Mesodermal cell (in vitro differentiated cells): ENCODE results near the gene FAM237B.

Source experiments
- H3K27ac ChIP-seq: 2 replicates; pipeline ENCODE4 v1.7.0; 2013; ENCODE audit warnings: mild to moderate bottlenecking, low read depth, low read length, moderate library complexity; ENCODE audit not compliant: severe bottlenecking
- H3K36me3 ChIP-seq: 2 replicates; pipeline ENCODE4 v1.7.1; 2013; ENCODE audit warnings: mild to moderate bottlenecking, low read length, moderate library complexity; ENCODE audit not compliant: control insufficient read depth, insufficient read depth
- H3K4me1 ChIP-seq: one replicate; pipeline ENCODE4 v1.7.1; 2013; ENCODE audit warnings: mild to moderate bottlenecking, low read length; ENCODE audit not compliant: insufficient read depth, control insufficient read depth, poor library complexity, severe bottlenecking
- H3K4me3 ChIP-seq: 2 replicates; pipeline ENCODE4 v1.7.0; 2013; ENCODE audit warnings: low read length, control low read depth, mild to moderate bottlenecking; ENCODE audit not compliant: insufficient read depth, poor library complexity, severe bottlenecking; ENCODE audit errors: extremely low read depth
- H3K9me3 ChIP-seq: 2 replicates; pipeline ENCODE4 v1.7.1; 2013; ENCODE audit warnings: mild to moderate bottlenecking, low read length, moderate library complexity; ENCODE audit not compliant: control insufficient read depth
- WGBS, 2 experiments: methylation state at CpG; one replicate each; pipeline ENCODE4 v1.1.5; 2013; ENCODE audit warnings: missing lambda C conversion rate in 2 of 2; ENCODE audit not compliant: insufficient coverage in 2 of 2; 5-methylcytosine and 5-hydroxymethylcytosine counted together

Gene FAM237B

DNA sequence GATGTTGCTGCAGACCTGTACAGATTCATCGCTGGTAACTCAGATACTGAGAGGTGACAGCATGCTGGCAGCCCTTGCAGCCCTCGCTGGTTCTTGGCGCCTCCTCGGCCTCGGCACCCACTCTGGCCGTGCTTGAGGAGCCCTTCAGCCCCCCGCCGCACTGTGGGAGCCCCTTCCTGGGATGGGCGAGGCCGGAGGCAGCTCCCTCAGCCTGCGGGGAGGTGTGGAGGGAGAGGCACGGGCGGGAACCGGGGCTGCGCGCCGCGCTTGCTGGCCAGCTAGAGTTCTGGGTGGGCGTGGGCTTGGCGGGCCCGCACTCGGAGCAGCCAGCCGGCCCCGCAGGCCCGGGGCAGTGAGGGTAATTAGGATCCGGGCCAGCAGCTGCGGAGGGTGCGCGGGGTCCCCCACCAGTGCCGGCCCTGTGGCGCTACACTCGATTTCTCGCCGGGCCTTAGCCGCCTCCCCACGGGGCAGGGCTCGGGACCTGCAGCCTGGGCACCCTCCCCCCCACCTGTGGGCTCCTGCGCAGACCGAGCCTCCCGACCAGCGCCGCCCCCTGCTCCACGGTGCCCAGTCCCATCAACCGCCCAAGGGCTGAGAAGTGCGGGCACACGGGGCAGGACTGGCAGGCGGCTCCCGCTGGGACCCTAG lies 13.2 kb upstream of the FAM237B start:
- Histone ChIP-seq H3K36me3 (no peaks in the 10 kb centered on the region), H3K4me3 (no peak overlapping the region), H3K4me1 (no peaks in the 10 kb centered on the region), H3K9me3 (no peaks in the 10 kb centered on the region), H3K27ac (no peak overlapping the region)
- 97 to 99% methylated on average over 30 to 33 of the region's 48 CpGs for WGBS, 2 experiments

DNA sequence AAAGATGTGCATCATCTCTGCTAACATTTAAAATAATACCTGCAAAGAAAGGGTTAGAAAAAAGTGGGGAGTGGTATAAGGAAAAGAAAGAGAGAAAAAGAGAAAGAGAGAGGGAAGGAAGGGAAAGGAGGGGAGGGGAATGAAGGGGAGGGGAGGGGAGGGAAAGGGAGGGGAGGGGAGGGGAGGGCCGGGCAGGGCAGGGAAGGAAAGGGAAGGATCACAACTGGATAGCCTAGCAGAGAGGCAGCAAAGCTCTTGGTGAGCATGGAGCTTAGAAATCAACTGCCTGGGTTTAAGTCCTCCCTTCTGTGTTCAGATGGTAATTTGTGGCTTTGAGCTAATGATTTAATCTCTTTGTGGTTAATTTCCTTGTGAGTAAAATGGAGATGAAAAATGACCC lies 5.4 kb upstream of the FAM237B start:
- H3K4me3 ChIP-seq = no peak overlapping the region
- WGBS, 2 experiments = 50% methylated on average over 1 of the region's 1 CpG; no CpG with 5 or more reads in 1 of the 2 experiments
- no peaks in the 10 kb centered on the region for H3K9me3 ChIP-seq
- no peaks in the 10 kb centered on the region for H3K4me1 ChIP-seq
- no peaks in the 10 kb centered on the region for H3K36me3 ChIP-seq
- H3K27ac ChIP-seq = no peak overlapping the region

DNA sequence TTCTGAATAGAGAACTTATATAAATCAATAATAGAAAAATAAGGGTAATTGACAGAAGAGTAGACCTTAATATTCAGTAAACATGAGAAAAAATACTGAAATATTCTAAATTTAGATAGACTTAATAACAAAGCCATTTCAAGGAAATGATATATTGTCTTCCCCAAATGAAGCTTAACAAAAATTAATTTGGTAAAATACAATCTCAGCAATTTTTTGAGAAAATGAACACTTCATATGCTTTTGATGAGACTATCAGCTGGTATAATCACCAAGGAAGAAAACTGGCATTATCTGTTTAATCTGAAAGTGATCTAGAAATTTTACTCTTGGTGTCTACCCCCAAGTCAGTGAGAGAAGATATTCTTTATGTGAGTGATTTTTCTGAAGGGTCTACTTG lies 1.7 kb upstream of the FAM237B start:
- Histone ChIP-seq H3K4me3 (no peak overlapping the region), H3K27ac (no peak overlapping the region)

DNA sequence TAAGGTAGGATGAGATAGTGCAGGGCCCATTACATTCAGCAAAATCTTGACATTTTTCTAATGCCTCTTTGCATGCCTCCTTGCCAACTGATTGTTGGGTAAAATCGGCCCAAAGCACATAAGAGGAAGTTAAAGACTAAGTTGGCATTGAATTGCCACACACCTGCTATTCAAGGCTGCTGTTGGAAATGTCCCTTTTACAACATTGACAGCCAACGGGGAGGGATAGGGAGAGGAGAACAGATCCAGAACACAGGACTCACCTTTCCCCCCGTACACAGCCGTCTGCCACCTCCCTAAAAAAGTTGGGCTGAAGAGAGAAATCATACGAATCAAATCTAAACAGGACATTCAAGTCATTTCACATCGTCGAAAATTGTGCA lies 695 bp downstream of the FAM237B start:
- H3K4me1 ChIP-seq = no peaks in the 10 kb centered on the region
- no peak overlapping the region for H3K4me3 ChIP-seq
- 0 to 63% methylated on average over 1 to 5 of the region's 7 CpGs for WGBS, 2 experiments
- H3K9me3 ChIP-seq = no peaks in the 10 kb centered on the region
- H3K36me3 ChIP-seq = no peaks in the 10 kb centered on the region
- no peak overlapping the region for H3K27ac ChIP-seq

More for the DNA sequence above, 1.7 kb upstream of the FAM237B start:
- no peaks in the 10 kb centered on the region for H3K9me3 ChIP-seq
- H3K36me3 ChIP-seq = no peaks in the 10 kb centered on the region
- H3K4me1 ChIP-seq = no peaks in the 10 kb centered on the region

DNA sequence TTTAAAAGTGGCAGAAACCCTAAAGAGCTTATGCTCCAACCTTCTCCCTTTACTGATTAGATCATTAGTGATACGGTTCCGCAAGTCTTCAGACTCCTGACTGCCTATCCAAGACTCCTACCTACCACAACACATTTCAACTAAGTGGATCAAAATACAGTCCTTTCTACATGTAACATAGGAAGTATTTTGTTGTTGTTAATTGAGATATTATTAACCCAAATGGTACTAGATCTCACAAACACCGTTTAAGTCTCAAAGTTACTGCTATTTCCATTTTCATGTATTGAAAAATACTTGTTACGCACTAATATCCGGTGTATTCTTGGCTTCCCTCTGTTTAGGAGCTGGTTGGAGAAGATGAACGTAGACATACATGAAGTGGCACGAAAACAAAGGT lies 1.1 kb downstream of the FAM237B start:
- no peaks in the 10 kb centered on the region for H3K4me1 ChIP-seq
- WGBS, 2 experiments = 94 to 100% methylated on average over 1 to 2 of the region's 7 CpGs
- H3K27ac ChIP-seq = no peak overlapping the region
- no peak overlapping the region for H3K4me3 ChIP-seq
- H3K9me3 ChIP-seq = no peaks in the 10 kb centered on the region
- H3K36me3 ChIP-seq = no peaks in the 10 kb centered on the region

DNA sequence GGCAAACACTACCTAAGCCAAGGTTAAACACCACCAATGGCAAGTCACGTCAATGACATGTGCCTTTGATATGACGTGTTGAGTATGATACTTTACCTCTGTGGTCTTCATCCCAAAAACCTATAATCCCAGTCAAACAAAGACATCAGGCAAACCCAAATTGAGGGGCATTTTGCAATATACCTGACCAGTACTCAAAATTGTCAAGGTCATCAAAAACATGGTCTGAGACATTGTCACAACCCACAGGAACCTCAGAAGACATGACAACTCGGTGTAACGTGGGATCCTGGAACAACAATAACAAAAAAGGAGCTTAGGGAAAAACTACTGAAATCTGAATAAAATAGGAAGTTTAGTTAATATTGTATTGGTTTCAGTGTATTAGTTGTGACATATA lies 7.2 kb downstream of the FAM237B start:
- Histone ChIP-seq H3K36me3 (no peaks in the 10 kb centered on the region), H3K27ac (no peak overlapping the region), H3K4me1 (no peaks in the 10 kb centered on the region), H3K4me3 (no peak overlapping the region), H3K9me3 (no peaks in the 10 kb centered on the region)
- WGBS, 2 experiments = 90 to 100% methylated on average over 1 to 2 of the region's 4 CpGs

DNA sequence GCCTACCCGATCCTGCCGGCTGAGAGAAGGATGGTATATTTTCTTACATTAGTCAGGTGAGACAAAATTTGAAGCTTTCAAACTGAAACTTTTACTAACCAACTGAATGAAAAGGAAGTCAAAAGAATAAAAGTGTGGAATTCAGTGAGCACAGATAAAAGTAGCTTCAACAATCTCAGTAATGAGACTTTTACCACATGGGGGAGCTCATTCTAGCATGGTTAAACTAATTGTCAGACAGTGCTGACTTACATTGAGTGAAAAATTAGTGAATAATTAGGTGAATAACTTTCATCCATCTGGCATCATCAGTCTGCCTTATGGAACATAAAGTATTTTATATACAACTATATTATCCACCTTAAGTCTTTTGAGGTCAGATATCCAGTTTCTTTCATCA lies 8.4 kb downstream of the FAM237B start:
- H3K9me3 ChIP-seq = no peaks in the 10 kb centered on the region
- H3K27ac ChIP-seq = no peak overlapping the region
- no CpG with 5 or more reads among the region's 2 CpGs for WGBS, 2 experiments
- no peaks in the 10 kb centered on the region for H3K4me1 ChIP-seq
- no peak overlapping the region for H3K4me3 ChIP-seq
- H3K36me3 ChIP-seq = no peaks in the 10 kb centered on the region

DNA sequence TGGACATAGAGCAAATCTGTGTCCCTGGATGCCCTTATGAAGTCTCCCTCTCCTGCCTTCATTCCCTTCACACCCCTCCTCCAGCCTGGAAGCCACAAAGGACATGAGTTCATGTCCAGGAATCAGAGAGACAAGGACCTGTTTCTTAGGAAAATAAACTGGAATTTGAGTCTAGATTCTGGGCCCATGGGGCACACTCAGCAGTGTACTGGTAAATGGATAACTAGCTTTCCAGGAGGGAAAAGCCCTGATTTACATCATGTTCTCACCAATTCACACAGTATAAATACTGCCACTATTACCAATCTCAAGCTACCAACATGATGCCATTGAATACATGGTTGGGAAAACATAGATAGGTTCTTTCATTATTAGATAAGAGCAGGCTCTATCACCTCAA lies 9.9 kb downstream of the FAM237B start:
- no peaks in the 10 kb centered on the region for H3K4me1 ChIP-seq
- H3K36me3 ChIP-seq = no peaks in the 10 kb centered on the region
- H3K4me3 ChIP-seq = no peak overlapping the region
- H3K27ac ChIP-seq = no peak overlapping the region
- no peaks in the 10 kb centered on the region for H3K9me3 ChIP-seq

DNA sequence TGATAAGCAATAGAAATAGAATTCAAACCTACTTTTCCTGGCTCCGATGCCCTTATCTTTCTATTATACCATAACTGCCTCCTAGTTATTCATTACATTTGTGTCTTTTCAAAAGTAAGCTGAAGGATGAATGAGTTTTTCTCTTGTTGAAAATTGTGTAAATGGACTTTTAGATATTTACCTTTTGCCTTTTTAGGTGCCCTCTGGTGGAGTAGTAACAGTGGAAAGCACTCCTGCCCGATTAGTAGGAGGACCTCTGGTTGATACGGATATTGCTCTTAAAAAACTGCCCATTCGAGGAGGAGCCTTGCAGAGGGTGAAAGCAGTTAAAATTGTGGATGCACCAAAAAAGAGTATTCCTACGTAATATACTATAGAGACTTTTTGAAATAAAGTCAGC lies 11.2 kb downstream of the FAM237B start:
- no peaks in the 10 kb centered on the region for H3K4me1 ChIP-seq
- no peaks in the 10 kb centered on the region for H3K36me3 ChIP-seq
- WGBS, 2 experiments = 100% methylated on average over 1 of the region's 5 CpGs; no CpG with 5 or more reads in 1 of the 2 experiments
- no peak overlapping the region for H3K4me3 ChIP-seq
- no peaks in the 10 kb centered on the region for H3K9me3 ChIP-seq
- H3K27ac ChIP-seq = no peak overlapping the region

DNA sequence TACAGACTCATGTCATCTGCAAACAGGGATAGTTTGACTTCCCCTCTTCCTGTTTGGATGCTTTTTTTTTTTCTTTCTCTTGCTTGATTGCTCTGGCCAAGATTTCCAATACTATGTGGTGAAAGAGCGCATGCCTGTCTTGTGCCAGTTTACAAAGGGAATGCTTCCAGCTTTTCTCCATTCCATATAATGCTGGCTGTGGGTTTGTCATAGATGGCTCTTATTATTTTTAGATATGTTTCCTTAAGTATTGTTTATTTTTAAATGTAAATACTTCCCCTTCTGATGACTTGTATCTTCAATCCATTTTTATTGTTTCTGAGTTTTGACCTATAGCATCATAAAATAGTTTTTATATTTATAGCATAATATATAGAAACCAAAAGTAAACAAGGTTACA lies 17.9 kb downstream of the FAM237B start:
- no peak overlapping the region for H3K27ac ChIP-seq
- H3K36me3 ChIP-seq = no peaks in the 10 kb centered on the region
- H3K4me1 ChIP-seq = no peaks in the 10 kb centered on the region
- no peak overlapping the region for H3K4me3 ChIP-seq
- no peaks in the 10 kb centered on the region for H3K9me3 ChIP-seq
- no CpG with 5 or more reads among the region's 1 CpG for WGBS, 2 experiments

DNA sequence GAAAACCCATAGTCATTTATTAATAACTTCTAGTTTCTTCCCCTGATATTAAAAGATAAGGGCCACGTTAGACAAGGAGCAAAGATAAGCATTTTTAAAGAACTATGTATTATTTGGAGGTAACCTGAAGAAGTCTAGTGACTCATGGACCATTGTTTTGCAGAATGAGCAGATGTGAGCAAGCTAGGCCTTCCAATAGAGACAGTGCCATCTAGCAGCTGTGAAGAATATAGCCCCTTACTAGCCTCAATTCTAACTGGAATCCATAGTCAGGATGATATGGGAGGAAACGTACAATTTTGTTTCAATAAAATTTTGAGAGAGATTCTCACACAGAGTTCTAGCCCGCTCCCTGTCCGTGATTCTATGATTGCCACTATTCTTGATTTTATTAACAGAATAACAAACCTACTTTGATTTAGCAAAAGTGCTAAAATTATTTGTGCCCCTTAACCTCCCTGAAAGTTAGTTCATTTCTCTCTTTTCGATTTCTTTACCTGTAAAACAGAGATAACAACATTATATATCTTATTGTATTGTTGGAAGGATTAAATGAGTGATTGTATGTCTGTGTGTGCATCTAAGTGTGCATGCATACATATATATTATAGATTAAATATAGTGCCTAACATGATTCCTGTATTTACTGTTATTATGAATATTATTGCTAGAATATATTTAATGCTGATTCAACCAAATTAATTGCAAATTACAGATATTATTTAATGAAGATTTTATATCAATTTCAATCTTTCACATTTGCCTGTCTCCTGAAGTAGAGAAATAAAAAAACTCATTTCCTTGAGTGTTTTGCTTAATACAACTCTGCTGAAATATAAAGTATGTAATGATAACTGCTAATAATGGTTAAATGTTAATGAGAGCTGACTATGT lies 22.7 kb downstream of the FAM237B start:
- Histone ChIP-seq H3K36me3 (no peaks in the 10 kb centered on the region), H3K9me3 (peaks cover 5% of the 10 kb centered on the region), H3K27ac (no peak overlapping the region), H3K4me3 (no peak overlapping the region), H3K4me1 (no peaks in the 10 kb centered on the region)
- no CpG with 5 or more reads among the region's 5 CpGs for WGBS, 2 experiments
